GM12878 (cell line): ENCODE data around the gene C10orf71. TPM values are rescaled to one million over a fixed set of nuclear protein-coding genes. Genes with fewer than 3 reads are reported as not detected.

ENCODE experiments used
- ATF7 ChIP-seq: fragments of 450-650 bp; IDR thresholded peaks from 2 replicates; pipeline ENCODE4 v1.6.1; 2016; ENCODE audit warnings: low read depth, mild to moderate bottlenecking
- CBX5 ChIP-seq: sonication (generic); IDR thresholded peaks from 2 replicates; pipeline ENCODE4 v1.6.1; 2016; ENCODE audit warnings: low read depth, moderate library complexity, mild to moderate bottlenecking, inconsistent platforms
- EED ChIP-seq: sonication (generic); IDR thresholded peaks from 2 replicates; pipeline ENCODE4 v1.6.1; 2016; ENCODE audit warnings: antibody characterized with exemption, low read depth
- HCFC1 ChIP-seq: fragments of 150-350 bp; IDR thresholded peaks from 2 replicates; pipeline ENCODE4 v1.6.1; 2014; ENCODE audit warnings: low read length
- IKZF2 ChIP-seq, 2 experiments: fragments of 450-650 bp; IDR thresholded peaks; 2 replicates each; pipeline ENCODE4 v1.6.1; 2017; ENCODE audit warnings: mild to moderate bottlenecking in 2 of 2, moderate library complexity in 2 of 2
- NBN ChIP-seq: fragments of 450-650 bp; IDR thresholded peaks from 2 replicates; pipeline ENCODE4 v1.6.1; 2016
- NFYB ChIP-seq: IDR thresholded peaks from 2 replicates; pipeline ENCODE4 v1.6.1; 2011; ENCODE audit warnings: low read depth, mild to moderate bottlenecking, low read length, improper control_type of control experiment, moderate library complexity; ENCODE audit not compliant: insufficient read depth
- PBX3 ChIP-seq: IDR thresholded peaks from 2 replicates; pipeline ENCODE4 v1.6.1; 2011; ENCODE audit warnings: mild to moderate bottlenecking, low read depth, low read length, moderate library complexity; ENCODE audit not compliant: insufficient replicate concordance
- SKIL ChIP-seq: fragments of 450-650 bp; IDR thresholded peaks from 2 replicates; pipeline ENCODE4 v1.6.1; 2017; ENCODE audit warnings: mild to moderate bottlenecking, low read depth, inconsistent platforms; ENCODE audit not compliant: poor library complexity, severe bottlenecking
- ZBTB11 ChIP-seq: fragments of 450-650 bp; formaldehyde crosslinking; IDR thresholded peaks from 2 replicates; pipeline ENCODE4 v1.5.0; 2022; ENCODE audit warnings: mild to moderate bottlenecking, missing genetic modification characterization
- ZNF592 ChIP-seq: fragments of 450-650 bp; IDR thresholded peaks from 2 replicates; pipeline ENCODE4 v1.6.1; 2017; ENCODE audit warnings: mild to moderate bottlenecking, moderate library complexity
- polyA plus RNA-seq, 11 experiments: library from polyadenylated mRNA; depleted of rRNA in 4 of 11; unstranded in 6 of 11; stranded (reverse) in 5 of 11; fragments of >200 nt; fragmentation: Nextera tagmentation in 4 of 11; fragmentation: Illumina TruSeq in 1 of 11; extraction: Ambion mirVana in 4 of 11; extraction: Trizol in 1 of 11; gene quantifications; 1 replicate in 1 of 11; 2 replicates in 10 of 11; pipeline versions ENCODE4 v1.2.1 to v1.2.3, GENCODE V29; 2011 to 2016; ENCODE audit warnings: inconsistent platforms in 2 of 11, missing spikeins in 2 of 11, low read depth in 1 of 11
- total RNA-seq, 4 experiments: library from RNA; depleted of rRNA in 3 of 4; stranded (reverse); fragments of >200 nt in 3 of 4; fragmentation: Illumina TruSeq in 1 of 4; extraction: Trizol in 1 of 4; gene quantifications; 2 replicates each; pipeline versions ENCODE4 v1.2.1 to v1.2.3, GENCODE V29; 2013 to 2021

The C10orf71 gene
- total and polyA plus RNA-seq, 10 of the 15 experiments (the other 5 are each of a cell fraction or from before 2014, with no cell fraction given) = not detected

- TF ChIP-seq NFYB (no peak), ZNF592 (peak; percentile 76; the same call in 1 of the 2 replicates), PBX3 (no peak), SKIL (no peak), ZBTB11 (no peak), NBN (no peak), ATF7 (peak; percentile 25; the same call in 1 of the 2 replicates), IKZF2 (IDR thresholded peaks at IDR 0.05) (no peak), HCFC1 (no peak), CBX5 (no peak), EED (no peak)
These were observed 41.8 kb upstream of the C10orf71 start (continued) for GRCh38 chr10:49257154-49257553.
